HepG2 (cell line): ENCODE measurements around the gene ANAPC2. TPM values are rescaled to one million over a fixed set of nuclear protein-coding genes. Genes with fewer than 3 reads are reported as not detected.

ENCODE experiments used
- HOXD1 ChIP-seq: sonication (generic); formaldehyde crosslinking; IDR thresholded peaks from 2 replicates; pipeline ENCODE4 v1.5.0; 2020; ENCODE audit warnings: missing genetic modification reagents
- REPIN1 ChIP-seq: sonication (generic); formaldehyde crosslinking; IDR thresholded peaks from 2 replicates; pipeline ENCODE4 v1.8.0; 2022; ENCODE audit warnings: missing genetic modification reagents, low read depth, mild to moderate bottlenecking, borderline replicate concordance
- SPEN ChIP-seq: sonication (generic); formaldehyde crosslinking; IDR thresholded peaks from 2 replicates; pipeline ENCODE4 v1.5.1; 2020; ENCODE audit warnings: low read depth, mild to moderate bottlenecking, missing genetic modification reagents
- THAP11 ChIP-seq: IDR thresholded peaks from 2 replicates; pipeline ENCODE4 v1.6.1; 2016; ENCODE audit warnings: missing biosample characterization, missing genetic modification reagents
- polyA plus RNA-seq, 8 experiments: library from polyadenylated mRNA; depleted of rRNA in 3 of 8; stranded (reverse) in 7 of 8; unstranded in 1 of 8; fragments of >200 nt; fragmentation: Illumina TruSeq in 4 of 8; extraction: Trizol in 4 of 8; gene quantifications; 2 replicates each; pipeline versions ENCODE4 v1.2.1 to v1.2.3, GENCODE V29; 2011 to 2016; ENCODE audit warnings: low read depth in 4 of 8, missing spikeins in 1 of 8, mixed read lengths in 1 of 8; ENCODE audit not compliant: insufficient read depth in 1 of 8
- total RNA-seq, 5 experiments: library from RNA; depleted of rRNA; stranded (reverse); fragments of >200 nt; fragmentation: Illumina TruSeq; extraction: Trizol; gene quantifications; 2 replicates each; pipeline ENCODE4 v1.2.3, GENCODE V29; 2016; ENCODE audit warnings: low read depth in 1 of 5
- TF ChIP-seq, protein P1 (sequence below): sonication (generic); formaldehyde crosslinking; IDR thresholded peaks from 2 replicates; pipeline ENCODE4 v1.4.0; 2020; ENCODE audit warnings: missing genetic modification reagents
- TF ChIP-seq, protein P2 (sequence below): sonication (generic); formaldehyde crosslinking; IDR thresholded peaks from 2 replicates; pipeline ENCODE4 v1.5.0; 2020; ENCODE audit warnings: missing genetic modification reagents

The ANAPC2 gene
- total and polyA plus RNA-seq, 2 of the 13 experiments (the other 11 are each of a cell fraction or from before 2014, with no cell fraction given): 12.3 to 15.4 TPM

DNA sequence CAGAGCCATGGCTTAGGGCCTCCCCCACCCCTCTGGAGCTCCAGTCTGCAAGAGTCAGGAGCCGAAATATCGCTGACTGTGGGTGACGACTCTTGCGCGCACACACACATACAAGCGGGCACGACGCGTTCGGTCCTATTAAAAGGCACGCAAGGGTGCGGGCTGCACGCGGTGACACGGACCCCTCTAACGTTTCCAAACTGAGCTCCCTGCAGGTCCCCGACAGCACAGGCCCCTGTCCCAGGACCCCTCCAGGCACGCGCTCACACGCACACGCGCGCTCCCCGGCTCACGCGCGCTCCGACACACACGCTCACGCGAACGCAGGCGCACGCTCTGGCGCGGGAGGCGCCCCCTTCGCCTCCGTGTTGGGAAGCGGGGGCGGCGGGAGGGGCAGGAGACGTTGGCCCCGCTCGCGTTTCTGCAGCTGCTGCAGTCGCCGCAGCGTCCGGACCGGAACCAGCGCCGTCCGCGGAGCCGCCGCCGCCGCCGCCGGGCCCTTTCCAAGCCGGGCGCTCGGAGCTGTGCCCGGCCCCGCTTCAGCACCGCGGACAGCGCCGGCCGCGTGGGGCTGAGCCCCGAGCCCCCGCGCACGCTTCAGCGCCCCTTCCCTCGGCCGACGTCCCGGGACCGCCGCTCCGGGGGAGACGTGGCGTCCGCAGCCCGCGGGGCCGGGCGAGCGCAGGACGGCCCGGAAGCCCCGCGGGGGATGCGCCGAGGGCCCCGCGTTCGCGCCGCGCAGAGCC, 49.5 kb downstream of the ANAPC2 start, which contains the start of gene GRIN1 (continued):
- TF ChIP-seq, protein P1, sequence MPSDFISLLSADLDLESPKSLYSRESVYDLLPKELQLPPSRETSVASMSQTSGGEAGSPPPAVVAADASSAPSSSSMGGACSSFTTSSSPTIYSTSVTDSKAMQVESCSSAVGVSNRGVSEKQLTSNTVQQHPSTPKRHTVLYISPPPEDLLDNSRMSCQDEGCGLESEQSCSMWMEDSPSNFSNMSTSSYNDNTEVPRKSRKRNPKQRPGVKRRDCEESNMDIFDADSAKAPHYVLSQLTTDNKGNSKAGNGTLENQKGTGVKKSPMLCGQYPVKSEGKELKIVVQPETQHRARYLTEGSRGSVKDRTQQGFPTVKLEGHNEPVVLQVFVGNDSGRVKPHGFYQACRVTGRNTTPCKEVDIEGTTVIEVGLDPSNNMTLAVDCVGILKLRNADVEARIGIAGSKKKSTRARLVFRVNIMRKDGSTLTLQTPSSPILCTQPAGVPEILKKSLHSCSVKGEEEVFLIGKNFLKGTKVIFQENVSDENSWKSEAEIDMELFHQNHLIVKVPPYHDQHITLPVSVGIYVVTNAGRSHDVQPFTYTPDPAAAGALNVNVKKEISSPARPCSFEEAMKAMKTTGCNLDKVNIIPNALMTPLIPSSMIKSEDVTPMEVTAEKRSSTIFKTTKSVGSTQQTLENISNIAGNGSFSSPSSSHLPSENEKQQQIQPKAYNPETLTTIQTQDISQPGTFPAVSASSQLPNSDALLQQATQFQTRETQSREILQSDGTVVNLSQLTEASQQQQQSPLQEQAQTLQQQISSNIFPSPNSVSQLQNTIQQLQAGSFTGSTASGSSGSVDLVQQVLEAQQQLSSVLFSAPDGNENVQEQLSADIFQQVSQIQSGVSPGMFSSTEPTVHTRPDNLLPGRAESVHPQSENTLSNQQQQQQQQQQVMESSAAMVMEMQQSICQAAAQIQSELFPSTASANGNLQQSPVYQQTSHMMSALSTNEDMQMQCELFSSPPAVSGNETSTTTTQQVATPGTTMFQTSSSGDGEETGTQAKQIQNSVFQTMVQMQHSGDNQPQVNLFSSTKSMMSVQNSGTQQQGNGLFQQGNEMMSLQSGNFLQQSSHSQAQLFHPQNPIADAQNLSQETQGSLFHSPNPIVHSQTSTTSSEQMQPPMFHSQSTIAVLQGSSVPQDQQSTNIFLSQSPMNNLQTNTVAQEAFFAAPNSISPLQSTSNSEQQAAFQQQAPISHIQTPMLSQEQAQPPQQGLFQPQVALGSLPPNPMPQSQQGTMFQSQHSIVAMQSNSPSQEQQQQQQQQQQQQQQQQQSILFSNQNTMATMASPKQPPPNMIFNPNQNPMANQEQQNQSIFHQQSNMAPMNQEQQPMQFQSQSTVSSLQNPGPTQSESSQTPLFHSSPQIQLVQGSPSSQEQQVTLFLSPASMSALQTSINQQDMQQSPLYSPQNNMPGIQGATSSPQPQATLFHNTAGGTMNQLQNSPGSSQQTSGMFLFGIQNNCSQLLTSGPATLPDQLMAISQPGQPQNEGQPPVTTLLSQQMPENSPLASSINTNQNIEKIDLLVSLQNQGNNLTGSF: peak; percentile 84
- TF ChIP-seq SPEN (CRISPR knock-in tag) (0 out of 2 replicates have a peak, but pooled peaks have one; percentile 40), THAP11 (CRISPR knock-in tag) (no peak), HOXD1 (CRISPR knock-in tag) (peak; percentile 54; the same call in 1 of the 2 replicates), REPIN1 (no peak)
- TF ChIP-seq, protein P2, sequence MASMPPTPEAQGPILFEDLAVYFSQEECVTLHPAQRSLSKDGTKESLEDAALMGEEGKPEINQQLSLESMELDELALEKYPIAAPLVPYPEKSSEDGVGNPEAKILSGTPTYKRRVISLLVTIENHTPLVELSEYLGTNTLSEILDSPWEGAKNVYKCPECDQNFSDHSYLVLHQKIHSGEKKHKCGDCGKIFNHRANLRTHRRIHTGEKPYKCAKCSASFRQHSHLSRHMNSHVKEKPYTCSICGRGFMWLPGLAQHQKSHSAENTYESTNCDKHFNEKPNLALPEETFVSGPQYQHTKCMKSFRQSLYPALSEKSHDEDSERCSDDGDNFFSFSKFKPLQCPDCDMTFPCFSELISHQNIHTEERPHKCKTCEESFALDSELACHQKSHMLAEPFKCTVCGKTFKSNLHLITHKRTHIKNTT (CRISPR knock-in tag): no peak
